Mesendoderm (in vitro differentiated cells): ENCODE data around the gene CAMTA1.

Experiments
- DNase-seq: peaks from one replicate; pipeline ENCODE4 v3.0.0; 2013
- H2AK5ac ChIP-seq: 2 replicates; pipeline ENCODE4 v1.6.1; 2013; ENCODE audit warnings: low read length, inconsistent platforms
- H2BK120ac ChIP-seq: 2 replicates; pipeline ENCODE4 v1.6.1; 2013; ENCODE audit warnings: low read depth, mild to moderate bottlenecking, low read length, moderate library complexity, mixed read lengths
- H2BK15ac ChIP-seq: replicated peaks from 2 replicates; pipeline ENCODE4 v1.6.1; 2013; ENCODE audit warnings: low read depth, mild to moderate bottlenecking, moderate library complexity
- H2BK5ac ChIP-seq: 2 replicates; pipeline ENCODE4 v1.6.1; 2013; ENCODE audit warnings: low read length, inconsistent platforms
- H3K18ac ChIP-seq: 2 replicates; pipeline ENCODE4 v1.6.1; 2013; ENCODE audit warnings: mild to moderate bottlenecking, low read length, mixed read lengths
- H3K23ac ChIP-seq: one replicate; pipeline ENCODE4 v1.6.1; 2013; ENCODE audit warnings: low read length
- H3K27ac ChIP-seq: 2 replicates; pipeline ENCODE4 v1.5.1; 2013; ENCODE audit warnings: low read depth, mild to moderate bottlenecking, inconsistent platforms, low read length, moderate library complexity
- H3K27me3 ChIP-seq: 2 replicates; pipeline ENCODE4 v1.6.1; 2013; ENCODE audit warnings: low read length, control low read depth, mild to moderate bottlenecking, inconsistent platforms; ENCODE audit not compliant: insufficient read depth, poor library complexity
- H3K36me3 ChIP-seq: 2 replicates; pipeline ENCODE4 v1.6.1; 2013; ENCODE audit warnings: low read length, inconsistent platforms; ENCODE audit not compliant: control insufficient read depth, insufficient read depth
- H3K4ac ChIP-seq: one replicate; pipeline ENCODE4 v1.6.1; 2013; ENCODE audit warnings: low read depth, mild to moderate bottlenecking, low read length, moderate library complexity
- H3K4me1 ChIP-seq: 2 replicates; pipeline ENCODE4 v1.6.1; 2013; ENCODE audit warnings: low read depth, low read length, inconsistent platforms; ENCODE audit not compliant: control insufficient read depth
- H3K4me2 ChIP-seq: 2 replicates; pipeline ENCODE4 v1.6.1; 2013; ENCODE audit warnings: low read length
- H3K4me3 ChIP-seq: 2 replicates; pipeline ENCODE4 v1.5.1; 2013; ENCODE audit warnings: mild to moderate bottlenecking, low read length
- H3K56ac ChIP-seq: one replicate; pipeline ENCODE4 v1.6.1; 2013; ENCODE audit warnings: low read length
- H3K79me1 ChIP-seq: 2 replicates; pipeline ENCODE4 v1.6.1; 2013; ENCODE audit warnings: low read length, inconsistent platforms
- H3K79me2 ChIP-seq: 2 replicates; pipeline ENCODE4 v1.6.1; 2013; ENCODE audit warnings: mild to moderate bottlenecking, low read length; ENCODE audit not compliant: control insufficient read depth, insufficient read depth
- H3K9ac ChIP-seq: 2 replicates; pipeline ENCODE4 v1.6.1; 2013; ENCODE audit warnings: low read length, inconsistent platforms
- H4K5ac ChIP-seq: one replicate; pipeline ENCODE4 v1.6.1; 2013; ENCODE audit warnings: low read length
- H4K8ac ChIP-seq: one replicate; pipeline ENCODE4 v1.6.1; 2013; ENCODE audit warnings: low read depth, mild to moderate bottlenecking, control low read depth, low read length, moderate library complexity
- WGBS: extraction: QIAGEN DNeasy Blood & Tissue Kit; methylation state at CpG from one replicate; pipeline ENCODE4 v1.1.7; 2013; ENCODE audit warnings: low lambda C conversion rate, missing lambda C conversion rate; ENCODE audit not compliant: insufficient coverage; ENCODE audit errors: extremely low coverage; 5-methylcytosine and 5-hydroxymethylcytosine counted together

Gene CAMTA1

GRCh38 chr1:7645751-7646048, 860.4 kb downstream of the CAMTA1 start:
- H3K27ac ChIP-seq = no peak overlapping the region
- no peak for DNase-seq
- H3K4me2 ChIP-seq = no peak overlapping the region
- no peak overlapping the region for H3K56ac ChIP-seq
- no peak overlapping the region for H2AK5ac ChIP-seq
- H3K4me1 ChIP-seq = no peaks in the 10 kb centered on the region
- no peaks in the 10 kb centered on the region for H3K27me3 ChIP-seq
- no peak overlapping the region for H4K8ac ChIP-seq
- WGBS = no CpG with 5 or more reads among the region's 7 CpGs
- H3K23ac ChIP-seq = no peak overlapping the region
- no peak overlapping the region for H2BK5ac ChIP-seq
- no peak overlapping the region for H3K4me3 ChIP-seq
- no peaks in the 10 kb centered on the region for H3K79me2 ChIP-seq
- no peak overlapping the region for H3K4ac ChIP-seq
- H3K18ac ChIP-seq = no peak overlapping the region
- no peak overlapping the region for H2BK120ac ChIP-seq
- H3K36me3 ChIP-seq = no peaks in the 10 kb centered on the region
- no peak overlapping the region for H3K9ac ChIP-seq
- H4K5ac ChIP-seq = no peak overlapping the region
- no peaks in the 10 kb centered on the region for H3K79me1 ChIP-seq
- no peak overlapping the region for H2BK15ac ChIP-seq

- no peak overlapping the region for H3K4ac ChIP-seq
- no peaks in the 10 kb centered on the region for H3K79me1 ChIP-seq
- H3K56ac ChIP-seq = no peak overlapping the region
- H3K9ac ChIP-seq = no peak overlapping the region
- no peak overlapping the region for H3K27ac ChIP-seq
- no peaks in the 10 kb centered on the region for H3K27me3 ChIP-seq
- no peak overlapping the region for H3K23ac ChIP-seq
- H4K8ac ChIP-seq = no peak overlapping the region
- H2BK5ac ChIP-seq = no peak overlapping the region
- no peak overlapping the region for H4K5ac ChIP-seq
- no peaks in the 10 kb centered on the region for H3K4me1 ChIP-seq
- H3K18ac ChIP-seq = no peak overlapping the region
- H2AK5ac ChIP-seq = no peak overlapping the region
- H2BK15ac ChIP-seq = no peak overlapping the region
- H2BK120ac ChIP-seq = no peak overlapping the region
- no peak overlapping the region for H3K4me2 ChIP-seq
- no peak for DNase-seq
- no peak overlapping the region for H3K4me3 ChIP-seq
- WGBS = no CpG with 5 or more reads among the region's 3 CpGs
- no peaks in the 10 kb centered on the region for H3K79me2 ChIP-seq
- no peaks in the 10 kb centered on the region for H3K36me3 ChIP-seq
Measured at GRCh38 chr1:7646164-7646563, 860.9 kb downstream of the CAMTA1 start.

- Histone ChIP-seq H2BK15ac (no peak overlapping the region), H3K27ac (no peak overlapping the region), H3K18ac (no peak overlapping the region)
Measured at GRCh38 chr1:7646981-7647901, 862.0 kb downstream of the CAMTA1 start.

GRCh38 chr1:7648761-7649384, 863.6 kb downstream of the CAMTA1 start:
- H3K4me2 ChIP-seq = no peak overlapping the region
- no peaks in the 10 kb centered on the region for H3K79me1 ChIP-seq
- no peak overlapping the region for H2BK120ac ChIP-seq
- H3K56ac ChIP-seq = no peak overlapping the region
- H3K9ac ChIP-seq = no peak overlapping the region
- no peak overlapping the region for H3K4ac ChIP-seq
- no peak overlapping the region for H4K8ac ChIP-seq
- H3K36me3 ChIP-seq = no peaks in the 10 kb centered on the region
- no peaks in the 10 kb centered on the region for H3K79me2 ChIP-seq
- H3K4me1 ChIP-seq = no peaks in the 10 kb centered on the region
- H4K5ac ChIP-seq = no peak overlapping the region
- no peak overlapping the region for H2BK15ac ChIP-seq
- no CpG with 5 or more reads among the region's 14 CpGs for WGBS
- no peak overlapping the region for H3K27ac ChIP-seq
- no peak overlapping the region for H2AK5ac ChIP-seq
- H3K23ac ChIP-seq = no peak overlapping the region
- no peak for DNase-seq
- no peaks in the 10 kb centered on the region for H3K27me3 ChIP-seq
- no peak overlapping the region for H2BK5ac ChIP-seq
- H3K4me3 ChIP-seq = no peak overlapping the region
- H3K18ac ChIP-seq = no peak overlapping the region

More at GRCh38 chr1:7646981-7647901, 862.0 kb downstream of the CAMTA1 start:
- peak overlapping the region; percentile 65 for H3K56ac ChIP-seq
- H3K36me3 ChIP-seq = no peaks in the 10 kb centered on the region
- H3K27me3 ChIP-seq = no peaks in the 10 kb centered on the region
- no peak overlapping the region for H2AK5ac ChIP-seq
- no peaks in the 10 kb centered on the region for H3K4me1 ChIP-seq
- H3K4me3 ChIP-seq = no peak overlapping the region
- H2BK120ac ChIP-seq = no peak overlapping the region
- H2BK5ac ChIP-seq = no peak overlapping the region
- H3K9ac ChIP-seq = no peak overlapping the region
- no peak overlapping the region for H3K4me2 ChIP-seq
- no peak overlapping the region for H3K23ac ChIP-seq
- H4K8ac ChIP-seq = no peak overlapping the region
- H3K79me2 ChIP-seq = no peaks in the 10 kb centered on the region
- WGBS = no CpG with 5 or more reads among the region's 30 CpGs
- peak overlapping the region; percentile 22 for H3K4ac ChIP-seq
- H3K79me1 ChIP-seq = no peaks in the 10 kb centered on the region
- peak; percentile 47 for DNase-seq
- no peak overlapping the region for H4K5ac ChIP-seq

GRCh38 chr1:7650801-7651200, 865.5 kb downstream of the CAMTA1 start:
- Histone ChIP-seq H4K5ac (no peak overlapping the region), H3K4ac (no peak overlapping the region), H2BK5ac (no peak overlapping the region), H3K36me3 (no peaks in the 10 kb centered on the region), H3K4me3 (no peak overlapping the region), H3K27me3 (no peaks in the 10 kb centered on the region), H3K27ac (no peak overlapping the region), H3K4me2 (no peak overlapping the region), H2BK15ac (no peak overlapping the region), H2BK120ac (no peak overlapping the region), H2AK5ac (no peak overlapping the region), H3K4me1 (no peaks in the 10 kb centered on the region), H3K56ac (no peak overlapping the region), H3K23ac (no peak overlapping the region), H3K9ac (no peak overlapping the region), H3K79me2 (no peaks in the 10 kb centered on the region), H4K8ac (no peak overlapping the region), H3K79me1 (no peaks in the 10 kb centered on the region), H3K18ac (no peak overlapping the region)
- peak; percentile 71 for DNase-seq
- WGBS = no CpG with 5 or more reads among the region's 11 CpGs
